ENCODE data around the gene SPATA19.

DNA sequence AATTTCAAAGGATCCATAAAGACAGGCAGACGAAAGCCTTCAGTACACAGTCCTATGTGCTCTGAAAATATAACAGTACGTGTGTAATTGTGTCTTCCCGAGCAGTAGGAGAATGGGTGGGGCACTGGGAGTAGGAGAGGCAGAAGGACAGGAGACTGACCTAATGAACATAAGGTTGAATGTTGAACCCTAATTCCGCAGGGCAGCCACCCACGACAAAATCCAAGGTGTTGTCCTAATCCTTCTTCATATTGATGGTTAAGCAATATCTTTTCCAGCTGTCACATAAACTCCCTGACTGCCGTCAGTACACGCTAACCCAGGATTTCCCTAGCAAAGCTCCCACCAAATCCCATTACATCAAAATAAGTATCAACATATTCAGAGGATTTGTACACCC, 34.5 kb downstream of the SPATA19 start:
- TF ChIP-seq PKNOX1 (IDR thresholded peaks at IDR 0.05): no peak
- TF ChIP-seq BHLHE40 (IDR thresholded peaks at IDR 0.05; ENCODE audit: borderline replicate concordance): no peak
- TF ChIP-seq FOXK2 (IDR thresholded peaks at IDR 0.05): no peak
- no peak for TF ChIP-seq HDGF (IDR thresholded peaks at IDR 0.05; ENCODE audit: borderline replicate concordance)
- no peak for TF ChIP-seq CTBP1 (IDR thresholded peaks at IDR 0.05; ENCODE audit: borderline replicate concordance)
- no peak for TF ChIP-seq ELF4 (IDR thresholded peaks at IDR 0.05)
- TF ChIP-seq FOXM1 (IDR thresholded peaks at IDR 0.05; ENCODE audit: borderline replicate concordance): no peak
- no peak for TF ChIP-seq SP1 (IDR thresholded peaks at IDR 0.05)
- TF ChIP-seq TARDBP (IDR thresholded peaks at IDR 0.05): no peak
- no peak for TF ChIP-seq NFRKB (IDR thresholded peaks at IDR 0.05)
- no peak for TF ChIP-seq SUZ12 (IDR thresholded peaks at IDR 0.05)
- no peak for TF ChIP-seq FOXA1 (IDR thresholded peaks at IDR 0.05)
- TF ChIP-seq ARNT (IDR thresholded peaks at IDR 0.05): no peak
